ENCODE measurements around the gene DOCK7. TPM values are rescaled to one million over a fixed set of nuclear protein-coding genes. Genes with fewer than 3 reads are reported as not detected.
"Not testable (repeated sequence)": the region's sequence is repeated elsewhere in the genome, so short reads cannot be mapped to it uniquely, and the experiment has no call there.

The DOCK7 gene
- total RNA-seq, 2 donors from 2014 or later, result 9.8 to 11.9 TPM

DNA sequence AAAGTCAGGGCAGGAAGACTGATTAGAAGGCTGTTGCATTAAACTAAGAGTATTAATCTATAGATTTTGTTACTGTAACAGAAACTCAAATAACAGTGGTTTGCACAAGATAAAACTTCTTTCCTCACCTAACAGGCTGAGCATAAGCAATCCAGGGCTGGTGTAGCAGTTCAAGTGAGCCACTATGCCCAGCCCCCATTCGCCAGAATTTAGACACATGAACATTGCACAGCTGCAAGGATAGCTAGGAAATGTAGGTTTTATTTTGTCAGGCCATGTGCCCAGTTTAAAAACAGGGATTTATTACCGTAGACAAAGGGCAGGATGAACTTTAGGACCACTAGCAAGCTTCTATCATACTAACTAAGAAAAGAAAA is 19.5 kb upstream of the DOCK7 start:
- H3K27me3 ChIP-seq, result no peaks in the 10 kb centered on the region
- H3K36me3 ChIP-seq, result no peaks in the 10 kb centered on the region
- no peak overlapping the region for H3K27ac ChIP-seq
- TF ChIP-seq CTCF (IDR thresholded peaks at IDR 0.05), result no peak
- no peaks in the 10 kb centered on the region for H3K4me1 ChIP-seq
- no peak for DNase-seq (ENCODE audit: low spot score)
- no peaks in the 10 kb centered on the region for H3K9me3 ChIP-seq
- H3K4me3 ChIP-seq, result no peak overlapping the region

- TF ChIP-seq CTCF (IDR thresholded peaks at IDR 0.05), result no peak
- Histone ChIP-seq H3K4me1 (no peaks in the 10 kb centered on the region), H3K36me3 (no peaks in the 10 kb centered on the region), H3K27ac (no peak overlapping the region), H3K27me3 (no peaks in the 10 kb centered on the region), H3K9me3 (no peaks in the 10 kb centered on the region), H3K4me3 (no peak overlapping the region)
- no peak for DNase-seq (ENCODE audit: low spot score)
These were observed 19.0 kb upstream of the DOCK7 start for GRCh38 chr1:62706985-62707743.

GRCh38 chr1:62698161-62698560 is 10.0 kb upstream of the DOCK7 start:
- not testable (repeated sequence) for H3K27ac ChIP-seq; H3K27me3 ChIP-seq; H3K4me3 ChIP-seq; DNase-seq (ENCODE audit: low spot score); H3K9me3 ChIP-seq; H3K36me3 ChIP-seq; H3K4me1 ChIP-seq

- not testable (repeated sequence) for H3K27ac ChIP-seq; H3K36me3 ChIP-seq; H3K4me3 ChIP-seq; H3K9me3 ChIP-seq; DNase-seq (ENCODE audit: low spot score); H3K27me3 ChIP-seq
- H3K4me1 ChIP-seq, result peaks cover 0 to 21% of the 10 kb centered on the region in 2 donors
These were observed 6.3 kb upstream of the DOCK7 start for GRCh38 chr1:62694479-62694878.

DNA sequence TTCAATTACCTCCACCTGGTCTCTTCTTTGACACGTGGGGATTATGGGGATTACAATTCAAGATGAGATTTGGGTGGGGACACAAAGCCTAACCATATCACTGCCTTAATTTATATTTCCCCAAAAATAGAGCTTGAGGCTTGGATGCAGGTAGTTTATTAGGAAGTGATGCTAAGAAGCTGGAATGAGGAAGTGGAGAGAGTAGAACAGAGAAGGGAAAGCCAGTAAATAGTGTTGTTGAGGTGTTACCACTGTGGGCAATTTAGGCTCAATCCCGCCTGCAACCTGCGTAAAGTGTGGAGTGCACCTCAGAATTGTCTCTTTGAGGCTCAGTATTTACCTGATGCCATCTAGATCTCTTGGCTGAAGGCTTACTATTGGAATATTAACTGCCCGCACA is 4.9 kb upstream of the DOCK7 start:
- H3K4me1 ChIP-seq, result peaks cover 0 to 31% of the 10 kb centered on the region in 2 donors
- no peak overlapping the region for H3K4me3 ChIP-seq
- DNase-seq (ENCODE audit: low spot score), result no peak
- no peaks in the 10 kb centered on the region for H3K9me3 ChIP-seq
- H3K27ac ChIP-seq, result no peak overlapping the region
- no peak for TF ChIP-seq CTCF (IDR thresholded peaks at IDR 0.05)
- no peaks in the 10 kb centered on the region for H3K27me3 ChIP-seq
- H3K36me3 ChIP-seq, result no peaks in the 10 kb centered on the region

- DNase-seq (ENCODE audit: low spot score), result no peak
- Histone ChIP-seq H3K9me3 (no peaks in the 10 kb centered on the region), H3K27ac (peak overlapping the region in 1 of 2 donors; percentile 3), H3K4me1 (peaks cover 0 to 37% of the 10 kb centered on the region in 2 donors), H3K27me3 (no peaks in the 10 kb centered on the region), H3K4me3 (no peak overlapping the region), H3K36me3 (no peaks in the 10 kb centered on the region)
- TF ChIP-seq CTCF (IDR thresholded peaks at IDR 0.05), result no peak
These were observed 3.1 kb upstream of the DOCK7 start for GRCh38 chr1:62691062-62691844.

All from right atrium auricular region (tissue), 2 donors.